GM21619 (cell line): Measurements from ENCODE around the gene EIF5A.

ENCODE experiments used
- ATAC-seq: cut with Tn5 transposase; IDR thresholded peaks from one replicate; pipeline ENCODE4 v1.9.1; 2021; ENCODE audit not compliant: unreplicated experiment

Gene EIF5A

DNA sequence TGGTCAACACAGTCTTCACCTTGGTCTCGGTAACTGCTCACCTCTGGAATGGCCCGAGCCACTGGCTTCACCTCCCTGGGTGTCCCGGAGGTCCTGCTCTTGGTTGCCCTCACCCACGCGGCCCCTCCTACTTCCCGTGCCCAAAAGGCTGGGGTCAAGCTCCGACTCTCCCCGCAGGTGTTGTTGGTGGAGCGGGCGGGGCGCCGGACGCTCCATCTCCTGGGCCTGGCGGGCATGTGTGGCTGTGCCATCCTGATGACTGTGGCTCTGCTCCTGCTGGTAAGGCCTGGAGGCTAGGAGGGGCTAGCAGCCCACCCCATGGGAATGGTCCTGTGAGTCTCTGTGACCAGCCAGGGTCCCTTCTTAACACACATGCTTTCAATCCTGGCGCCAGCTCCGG is 22.5 kb upstream of the EIF5A start:
- ATAC-seq = no peak

DNA sequence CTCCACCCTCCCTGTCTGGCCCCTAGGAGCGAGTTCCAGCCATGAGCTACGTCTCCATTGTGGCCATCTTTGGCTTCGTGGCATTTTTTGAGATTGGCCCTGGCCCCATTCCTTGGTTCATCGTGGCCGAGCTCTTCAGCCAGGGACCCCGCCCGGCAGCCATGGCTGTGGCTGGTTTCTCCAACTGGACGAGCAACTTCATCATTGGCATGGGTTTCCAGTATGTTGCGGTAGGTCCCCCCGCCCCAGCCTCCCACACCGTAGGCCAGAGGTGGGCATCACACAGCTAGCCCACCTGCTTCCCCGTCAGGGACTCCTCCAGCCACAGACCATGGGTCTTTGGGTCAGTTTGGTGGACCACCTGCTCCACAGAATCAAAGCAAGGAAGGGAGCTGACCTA is 21.7 kb upstream of the EIF5A start:
- no peak for ATAC-seq

- ATAC-seq = no peak
These were observed 18.0 kb upstream of the EIF5A start for GRCh38 chr17:7289256-7290032.

DNA sequence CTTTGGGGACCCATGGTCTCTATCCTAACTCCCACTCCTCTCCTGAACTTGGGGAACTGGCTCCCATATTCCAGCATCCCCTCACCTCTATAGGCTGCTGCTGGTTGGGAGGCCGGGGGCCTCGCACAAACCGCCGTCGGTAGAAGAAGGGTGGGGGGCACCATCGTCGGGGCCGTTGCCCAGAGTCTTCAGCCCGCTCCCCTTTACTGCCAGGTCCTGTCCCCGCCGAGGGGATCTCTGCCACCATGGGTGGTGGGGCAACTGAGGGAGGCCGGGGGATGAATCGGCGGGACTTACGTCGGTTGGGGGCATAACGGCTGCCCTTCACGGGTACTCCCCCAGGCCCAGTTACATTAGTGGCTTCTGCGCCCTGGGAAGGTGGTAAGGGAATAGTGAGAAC is 17.3 kb upstream of the EIF5A start:
- ATAC-seq = no peak

DNA sequence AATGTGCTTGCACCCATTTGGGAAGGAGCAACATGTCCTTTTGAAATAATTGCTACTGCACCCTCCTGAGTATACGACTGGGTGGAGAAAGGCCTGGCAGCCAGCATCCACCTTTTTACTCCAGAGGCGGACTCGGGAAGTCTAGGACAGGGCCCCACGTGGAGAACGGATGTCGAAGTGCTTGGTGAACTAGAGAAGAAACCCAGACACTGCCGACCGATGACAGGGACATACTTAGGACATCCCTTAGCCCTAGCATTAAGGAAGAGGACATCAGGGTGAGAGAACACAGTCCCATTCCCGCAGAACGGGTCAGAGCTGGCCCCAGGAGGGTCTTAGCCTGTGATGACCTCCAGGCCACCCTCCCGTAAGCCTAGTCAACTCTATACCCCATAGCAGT is 16.7 kb upstream of the EIF5A start:
- ATAC-seq = no peak

DNA sequence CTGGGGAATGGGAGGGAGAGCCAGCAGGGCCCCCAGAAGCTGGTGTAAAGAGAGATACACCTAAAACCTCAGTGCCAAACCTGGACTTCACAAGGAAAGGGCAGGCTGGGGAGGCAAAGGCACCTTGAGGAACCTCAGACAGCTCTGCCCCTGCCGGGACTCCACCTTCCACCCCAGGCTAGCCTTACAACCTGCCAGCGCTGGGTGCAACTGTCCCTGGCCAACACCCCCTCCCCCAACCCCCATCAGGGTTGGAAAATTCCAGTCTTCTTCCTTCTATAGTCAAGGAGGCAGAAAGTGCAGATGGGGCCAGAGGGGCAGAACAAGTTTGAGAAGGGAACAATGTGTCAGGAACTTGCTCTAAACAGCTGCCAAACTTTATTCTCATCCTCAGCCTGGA is 15.2 kb upstream of the EIF5A start:
- no peak for ATAC-seq

- ATAC-seq = no peak
These were observed 14.7 kb upstream of the EIF5A start for GRCh38 chr17:7292729-7293128.

DNA sequence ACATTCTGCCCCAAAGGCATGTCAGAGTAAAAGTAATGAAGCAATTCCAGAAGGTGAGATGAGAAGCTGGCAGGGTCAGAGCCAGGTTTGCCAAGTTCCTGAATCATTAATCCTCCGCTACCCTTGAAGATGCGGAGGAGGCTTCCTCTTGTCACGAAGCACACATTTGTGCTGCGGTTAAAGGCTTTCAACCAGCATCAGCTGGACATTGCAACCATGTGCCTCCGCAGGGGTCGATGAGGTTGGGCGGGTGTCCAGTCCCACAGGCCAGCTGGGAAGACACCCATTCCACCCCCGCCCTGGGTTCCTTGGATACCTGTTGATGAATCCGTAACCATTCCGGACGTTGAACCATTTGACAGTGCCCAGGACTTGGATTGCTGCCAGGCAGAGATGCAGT is 14.3 kb upstream of the EIF5A start:
- ATAC-seq = no peak

DNA sequence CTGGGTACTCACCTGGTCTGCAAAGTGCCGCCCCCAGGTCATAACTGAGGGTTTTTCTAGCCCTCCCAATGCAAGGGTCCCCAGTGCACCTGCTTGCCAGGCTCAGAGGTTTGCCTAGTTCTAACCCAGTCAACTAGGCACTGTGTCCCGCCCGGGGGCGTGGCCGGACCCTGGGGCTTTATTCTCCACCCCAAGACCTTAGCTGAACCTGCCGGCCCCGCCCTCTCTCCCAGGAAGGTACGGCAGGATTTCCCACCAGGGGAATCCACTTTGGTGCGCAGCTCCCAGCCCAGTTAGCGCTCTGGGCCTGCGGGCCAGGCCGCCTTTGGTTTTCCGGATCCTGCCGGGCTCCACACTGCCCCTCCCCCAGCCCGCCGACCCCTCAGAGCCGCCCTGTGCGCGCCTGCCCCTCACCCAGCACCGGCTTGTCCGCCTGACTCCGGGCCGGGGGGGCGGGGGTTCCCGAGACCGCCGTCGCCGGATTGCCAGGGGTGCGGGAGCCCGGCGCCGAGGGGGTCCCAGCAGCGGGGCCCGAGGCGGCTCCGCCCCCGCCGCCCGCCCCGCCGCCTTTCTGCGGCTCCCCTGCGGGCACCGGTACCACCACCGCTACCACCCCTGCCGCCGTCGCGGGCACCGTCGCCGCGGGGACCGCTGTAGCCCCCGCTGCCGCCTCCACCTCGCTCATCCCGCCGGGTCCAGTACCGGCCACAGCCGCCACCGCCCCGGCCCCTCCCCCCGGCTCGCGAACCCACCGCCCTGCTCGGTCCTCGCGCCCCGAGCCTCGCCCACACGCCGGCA is 13.4 kb upstream of the EIF5A start:
- ATAC-seq = no peak

GRCh38 chr17:7294614-7295153 is 12.7 kb upstream of the EIF5A start, which contains the start of gene YBX2:
TSS of gene YBX2 (minus strand) at chr17:7294639. CDS start at chr17:7294500, 139 bp downstream.
- no peak for ATAC-seq

DNA sequence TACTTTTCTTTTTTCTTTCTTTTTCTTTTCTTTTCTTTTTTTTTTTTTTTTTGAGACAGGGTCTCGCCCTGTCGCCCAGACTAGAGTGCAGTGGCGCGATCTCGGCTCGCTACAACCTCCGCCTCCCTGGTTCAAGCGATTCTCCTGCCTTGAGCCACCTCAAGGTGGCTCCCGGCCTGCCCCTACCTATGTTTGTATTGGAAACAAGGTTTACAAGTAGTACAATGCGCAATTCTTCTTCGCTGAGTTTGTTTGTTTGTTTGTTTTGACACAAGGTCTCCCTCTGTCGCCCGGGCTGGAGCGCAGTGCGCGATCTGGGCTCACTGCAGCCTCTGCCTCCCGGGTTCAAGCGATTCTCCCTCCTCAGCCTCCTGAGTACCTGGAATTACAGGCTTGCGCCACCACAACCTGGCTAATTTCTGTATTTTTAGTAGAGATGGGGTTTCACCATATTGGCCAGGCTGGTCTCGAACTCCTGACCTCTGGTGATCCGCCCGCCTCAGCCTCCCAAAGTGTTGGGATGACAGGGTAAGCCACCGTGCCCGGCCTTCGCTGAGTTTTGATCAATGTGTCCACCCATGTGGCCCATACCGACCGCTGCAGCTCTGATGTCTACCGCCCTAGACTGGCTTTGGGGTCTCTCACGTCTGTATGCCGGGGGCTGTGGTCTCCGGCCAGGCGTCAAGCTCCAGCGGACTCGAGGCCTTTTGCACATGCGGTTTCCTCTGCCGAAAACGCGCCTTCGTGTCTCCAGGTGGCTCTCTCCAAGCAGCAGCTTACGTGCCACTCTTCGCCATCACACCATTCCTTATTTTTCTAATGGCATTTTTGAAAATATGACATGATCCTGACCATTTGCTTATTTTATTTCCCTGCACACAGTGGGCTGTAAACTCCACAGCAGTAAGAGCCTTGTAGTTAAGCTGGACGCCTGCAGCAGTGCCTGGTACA is 11.9 kb upstream of the EIF5A start:
- ATAC-seq = no peak

DNA sequence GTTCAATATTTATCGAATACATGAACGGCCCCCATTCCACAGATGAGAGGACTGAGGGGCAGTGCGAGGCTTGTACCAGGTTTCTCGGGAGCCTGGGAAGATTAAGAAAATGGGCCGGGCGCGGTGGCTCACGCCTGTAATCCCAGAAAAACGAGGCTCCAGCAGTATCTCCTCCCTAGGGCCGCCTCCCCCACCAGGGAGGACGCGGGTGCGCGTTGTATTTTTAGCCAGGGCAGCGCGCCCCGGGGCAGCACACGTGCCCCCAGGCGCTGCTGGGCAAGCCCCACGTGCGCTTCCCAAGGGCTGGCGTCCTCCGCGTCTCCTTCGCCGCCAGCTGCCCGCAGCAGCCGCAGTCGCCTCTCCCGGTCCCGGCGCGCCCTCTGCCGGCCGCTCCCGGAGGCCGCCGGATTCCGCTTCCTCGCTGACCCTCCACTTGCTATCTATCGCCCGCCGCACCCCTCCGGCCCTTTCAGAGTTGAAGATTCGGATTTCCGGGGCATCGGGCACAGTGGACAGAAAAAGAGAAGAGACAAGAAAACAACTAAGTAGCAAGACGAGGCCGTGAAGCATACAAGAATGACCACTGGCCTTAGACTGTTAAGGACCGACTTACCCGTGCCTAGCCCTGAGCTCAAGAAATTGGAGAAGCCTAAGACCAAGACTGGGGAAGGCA is 11.1 kb upstream of the EIF5A start:
- no peak for ATAC-seq

- ATAC-seq = no peak
These were observed 3.2 kb upstream of the EIF5A start for GRCh38 chr17:7304179-7304578.

DNA sequence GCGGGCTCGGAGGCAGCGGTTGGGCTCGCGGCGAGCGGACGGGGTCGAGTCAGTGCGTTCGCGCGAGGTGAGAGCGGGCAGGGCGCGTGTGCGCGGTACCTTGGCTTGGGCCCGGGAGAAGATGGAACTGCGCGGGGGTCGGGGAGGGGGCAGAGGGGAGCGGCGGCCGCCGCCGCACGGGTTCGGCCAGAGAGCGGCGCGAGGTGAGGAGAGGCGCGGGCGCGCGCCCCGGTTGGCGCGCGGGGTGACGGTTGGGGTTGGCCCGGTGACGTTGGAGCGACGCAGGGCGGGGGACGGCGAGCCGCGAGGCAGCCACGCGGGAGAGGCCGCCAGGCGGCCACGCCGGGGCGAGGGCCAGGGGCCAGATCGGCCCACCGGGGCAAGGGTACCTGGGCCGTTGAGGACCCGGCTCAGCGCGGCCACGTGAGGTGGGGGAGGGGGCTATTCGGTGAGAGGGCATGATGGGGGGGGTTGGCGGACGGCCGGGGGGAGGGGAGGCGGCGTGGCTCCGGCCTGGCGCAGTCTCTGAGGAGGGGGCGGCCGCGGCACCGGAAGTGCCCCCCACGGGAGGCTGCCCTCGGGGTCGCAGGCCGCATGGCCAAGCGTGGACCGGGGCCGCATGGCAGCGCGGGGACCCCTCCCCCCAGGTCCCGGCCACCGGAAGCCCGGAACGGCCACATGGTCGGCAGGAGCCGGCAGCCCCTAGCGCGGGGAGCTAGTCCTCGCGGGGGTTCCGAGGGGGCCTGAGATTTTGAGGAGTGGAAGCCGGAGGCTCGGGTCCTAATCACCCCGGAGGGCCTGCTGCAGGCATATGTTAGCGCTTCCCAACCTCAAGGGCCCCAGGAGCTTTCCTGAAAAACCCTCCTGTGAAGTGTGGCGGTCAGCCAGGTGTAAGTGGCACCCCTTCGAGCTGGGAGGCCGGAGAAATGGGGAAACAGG is 527 bp downstream of the EIF5A start:
- ATAC-seq = no peak

- ATAC-seq = no peak
These were observed 1.4 kb downstream of the EIF5A start for GRCh38 chr17:7308625-7309433.

DNA sequence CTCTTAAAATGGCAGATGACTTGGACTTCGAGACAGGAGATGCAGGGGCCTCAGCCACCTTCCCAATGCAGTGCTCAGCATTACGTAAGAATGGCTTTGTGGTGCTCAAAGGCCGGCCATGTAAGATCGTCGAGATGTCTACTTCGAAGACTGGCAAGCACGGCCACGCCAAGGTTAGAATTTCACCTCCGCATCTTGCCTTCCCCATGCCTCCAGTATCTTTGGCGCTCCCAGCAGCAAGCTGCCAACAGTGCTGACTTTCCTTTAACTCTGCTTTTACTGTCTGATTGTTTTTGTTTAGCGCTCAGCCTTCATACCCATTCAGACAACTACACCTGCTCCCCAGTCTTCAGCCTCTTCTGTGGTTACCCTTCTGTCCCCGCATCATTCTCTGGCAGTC is 2.2 kb downstream of the EIF5A start:
- no peak for ATAC-seq

- no peak for ATAC-seq
These were observed 3.8 kb downstream of the EIF5A start for GRCh38 chr17:7311110-7311705.

- no peak for ATAC-seq
These were observed 5.1 kb downstream of the EIF5A start for GRCh38 chr17:7312432-7313087.
